ENCODE results near the gene NUDT10. TPM values are rescaled to one million over a fixed set of nuclear protein-coding genes. Genes with fewer than 3 reads are reported as not detected.

The NUDT10 gene
- total and polyA plus RNA-seq, 3 experiments from 2014 or later = 0.17 to 1.2 (median 0.92) TPM

- CTCF ChIA-PET = no interaction called here
- Histone ChIP-seq H3K27me3 (ENCODE audit: insufficient read depth, low read length, poor library complexity, severe bottlenecking) (no peaks in the 10 kb centered on the region), H3K4me1 (ENCODE audit: insufficient read depth, low read length) (no peaks in the 10 kb centered on the region), H3K27ac (ENCODE audit: low read depth, low read length) (no peak overlapping the region), H3K9me3 (ENCODE audit: low read length) (no peaks in the 10 kb centered on the region), H3K36me3 (ENCODE audit: insufficient read depth, low read length) (no peaks in the 10 kb centered on the region), H3K4me3 (ENCODE audit: low read length) (no peak overlapping the region)
- Mint-ChIP-seq H3K36me3 (no peaks in the 10 kb centered on the region), H3K27me3 (peaks cover 0 to 10% of the 10 kb centered on the region in 2 donors), H3K9me3 (no peaks in the 10 kb centered on the region), H3K4me3 (no peak overlapping the region), H3K27ac (no peak overlapping the region), H3K4me1 (peaks cover 0 to 3% (median 0%) of the 10 kb centered on the region in 3 donors)
- POLR2A ChIA-PET = no interaction called here
- DNase-seq = no peak
Observed at GRCh38 chrX:51376672-51377071, 44.0 kb downstream of the NUDT10 start.

Other genes with a start within 250 kb of the NUDT10 start
- gene NUDT11, start 163.8 kb downstream of the NUDT10 start, total RNA-seq = 1 to 10 TPM; 1.6 to 2.0 TPM
- gene NUDT11, start 163.8 kb downstream of the NUDT10 start, polyA plus RNA-seq = 0.82 TPM

All from CD8-positive, alpha-beta memory T cell (primary cell).